ENCODE data around the gene USF3. TPM values are rescaled to one million over a fixed set of nuclear protein-coding genes. Genes with fewer than 3 reads are reported as not detected.

Gene USF3
- total RNA-seq, 1 experiment from 2014 or later = 10.9 TPM

- Histone ChIP-seq H3K9me3 (no peaks in the 10 kb centered on the region), H3K36me3 (ENCODE audit: control insufficient read depth, insufficient read depth, low read length) (0 out of 2 replicates have a peak, but pooled peaks cover 1% of the 10 kb centered on the region), H3K4me3 (ENCODE audit: low read depth, low read length) (no peak overlapping the region), H3K4me1 (no peaks in the 10 kb centered on the region; the same call in 1 of the 2 replicates), H3K27me3 (replicated peaks; ENCODE audit: control insufficient read depth, insufficient read depth, low read length) (no peaks in the 10 kb centered on the region)
- intact Hi-C loops (cut with micrococcal nuclease; ENCODE audit: unreplicated experiment) = no loop called here
- Mint-ChIP-seq H3K9me3 (ENCODE audit: unreplicated experiment) (no peaks in the 10 kb centered on the region), H3K4me3 (ENCODE audit: unreplicated experiment) (no peak overlapping the region), H3K4me1 (ENCODE audit: low read depth, unreplicated experiment) (peaks cover 7% of the 10 kb centered on the region), H3K36me3 (ENCODE audit: insufficient read depth, unreplicated experiment) (peaks cover 52% of the 10 kb centered on the region), H3K27ac (ENCODE audit: unreplicated experiment) (no peak overlapping the region), H3K27me3 (ENCODE audit: insufficient read depth, unreplicated experiment) (no peaks in the 10 kb centered on the region)
- BruUV-seq (replicated peaks) = no TSS peak
- POLR2A ChIA-PET = no interaction called here
- no peak for TF ChIP-seq CTCF (IDR thresholded peaks at IDR 0.05; ENCODE audit: insufficient read depth in 1 of 2, low read depth in 1 of 2, low read length in 1 of 2, severe bottlenecking in 1 of 2, unreplicated experiment in 1 of 2)
- CTCF ChIA-PET = no interaction called here
- DNase-seq = no peak
These were observed 34.1 kb upstream of the USF3 start for GRCh38 chr3:113730550-113730949.

GRCh38 chr3:113728661-113729060, 32.2 kb upstream of the USF3 start:
- Mint-ChIP-seq H3K27ac (ENCODE audit: unreplicated experiment) (no peak overlapping the region), H3K4me3 (ENCODE audit: unreplicated experiment) (no peak overlapping the region), H3K9me3 (ENCODE audit: unreplicated experiment) (no peaks in the 10 kb centered on the region), H3K4me1 (ENCODE audit: low read depth, unreplicated experiment) (peaks cover 7% of the 10 kb centered on the region), H3K36me3 (ENCODE audit: insufficient read depth, unreplicated experiment) (peaks cover 53% of the 10 kb centered on the region), H3K27me3 (ENCODE audit: insufficient read depth, unreplicated experiment) (no peaks in the 10 kb centered on the region)
- H3K4me1 ChIP-seq = no peaks in the 10 kb centered on the region; the same call in 1 of the 2 replicates
- no peak for TF ChIP-seq CTCF (IDR thresholded peaks at IDR 0.05; ENCODE audit: insufficient read depth in 1 of 2, low read depth in 1 of 2, low read length in 1 of 2, severe bottlenecking in 1 of 2, unreplicated experiment in 1 of 2)
- no peak for DNase-seq
- intact Hi-C loops (cut with micrococcal nuclease; ENCODE audit: unreplicated experiment) = no loop called here
- POLR2A ChIA-PET = no interaction called here
- no peaks in the 10 kb centered on the region for H3K27me3 ChIP-seq (replicated peaks; ENCODE audit: control insufficient read depth, insufficient read depth, low read length)
- no TSS peak for BruUV-seq (replicated peaks)
- no peak overlapping the region for H3K4me3 ChIP-seq (ENCODE audit: low read depth, low read length)
- H3K36me3 ChIP-seq (ENCODE audit: control insufficient read depth, insufficient read depth, low read length) = 0 out of 2 replicates have a peak, but pooled peaks cover 1% of the 10 kb centered on the region
- CTCF ChIA-PET = no interaction called here
- H3K9me3 ChIP-seq = no peaks in the 10 kb centered on the region

DNA sequence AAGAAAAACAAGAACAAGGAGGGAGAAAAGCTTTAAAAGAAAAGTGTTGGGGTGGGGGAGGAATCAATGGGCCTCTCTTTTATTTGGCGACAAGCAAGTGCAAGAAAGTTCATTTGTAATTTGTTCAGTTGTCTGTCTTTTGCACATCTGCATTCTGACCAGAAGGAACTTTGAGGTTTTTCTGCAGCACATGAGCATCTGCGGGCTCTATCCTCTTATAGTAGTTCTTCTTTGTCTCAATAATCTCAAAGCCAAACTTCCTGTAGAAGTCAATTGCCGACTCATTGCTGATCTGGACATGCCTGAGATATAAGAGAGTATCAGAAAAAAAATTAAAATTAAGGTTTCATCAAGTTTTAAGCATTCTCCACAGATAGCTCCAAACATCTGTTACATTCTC, 25.2 kb upstream of the USF3 start:
- Mint-ChIP-seq H3K27ac (ENCODE audit: unreplicated experiment) (no peak overlapping the region), H3K27me3 (ENCODE audit: insufficient read depth, unreplicated experiment) (no peaks in the 10 kb centered on the region)
- POLR2A ChIA-PET = interaction anchor here (0.6 kb wide), 1 partner anchor 66 kb away, joined by 3 read pairs; no protein-coding TSS in a partner anchor

More for the DNA sequence above, 25.2 kb upstream of the USF3 start:
- Histone ChIP-seq H3K27me3 (replicated peaks; ENCODE audit: control insufficient read depth, insufficient read depth, low read length) (no peaks in the 10 kb centered on the region), H3K36me3 (ENCODE audit: control insufficient read depth, insufficient read depth, low read length) (no peaks in the 10 kb centered on the region), H3K4me1 (no peaks in the 10 kb centered on the region), H3K9me3 (no peaks in the 10 kb centered on the region), H3K4me3 (ENCODE audit: low read depth, low read length) (no peak overlapping the region)
- CTCF ChIA-PET = no interaction called here
- BruUV-seq (replicated peaks) = no TSS peak
- intact Hi-C loops (cut with micrococcal nuclease; ENCODE audit: unreplicated experiment) = no loop called here
- H3K4me3 Mint-ChIP-seq (ENCODE audit: unreplicated experiment) = no peak overlapping the region
- H3K36me3 Mint-ChIP-seq (ENCODE audit: insufficient read depth, unreplicated experiment) = peaks cover 50% of the 10 kb centered on the region
- no peaks in the 10 kb centered on the region for H3K9me3 Mint-ChIP-seq (ENCODE audit: unreplicated experiment)
- H3K4me1 Mint-ChIP-seq (ENCODE audit: low read depth, unreplicated experiment) = no peaks in the 10 kb centered on the region
- TF ChIP-seq CTCF (IDR thresholded peaks at IDR 0.05; ENCODE audit: insufficient read depth in 1 of 2, low read depth in 1 of 2, low read length in 1 of 2, severe bottlenecking in 1 of 2, unreplicated experiment in 1 of 2) = no peak
- DNase-seq = no peak
